Globus pallidus (tissue), 1 donor: ENCODE results near the gene RUFY1.
"Not testable (repeated sequence)": the region's sequence is repeated elsewhere in the genome, so short reads cannot be mapped to it uniquely, and the experiment has no call there.

Experiments
- DNase-seq: peaks from one replicate; pipeline ENCODE4 v3.0.0-alpha.2; 2015; ENCODE audit warnings: low spot score

The RUFY1 gene

DNA sequence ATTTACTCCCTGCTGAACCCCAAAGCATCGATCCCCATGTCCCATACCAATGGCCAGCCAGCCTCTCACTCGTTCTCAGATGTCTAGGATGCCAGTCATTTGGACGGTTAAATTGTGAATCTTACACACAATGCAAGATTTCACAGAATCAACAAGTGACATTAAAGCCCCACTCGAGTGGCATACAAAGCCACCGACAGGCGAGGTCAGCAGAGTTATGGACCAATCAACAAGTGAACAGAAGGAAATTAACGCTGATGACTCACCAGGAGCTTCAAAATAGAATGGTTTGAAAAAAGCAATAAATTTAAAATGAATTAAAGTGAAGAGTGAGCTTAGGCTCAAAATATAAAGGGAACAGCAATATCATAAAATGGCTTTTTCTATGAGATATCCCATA lies 8.2 kb upstream of the RUFY1 start:
- no peak for DNase-seq

DNA sequence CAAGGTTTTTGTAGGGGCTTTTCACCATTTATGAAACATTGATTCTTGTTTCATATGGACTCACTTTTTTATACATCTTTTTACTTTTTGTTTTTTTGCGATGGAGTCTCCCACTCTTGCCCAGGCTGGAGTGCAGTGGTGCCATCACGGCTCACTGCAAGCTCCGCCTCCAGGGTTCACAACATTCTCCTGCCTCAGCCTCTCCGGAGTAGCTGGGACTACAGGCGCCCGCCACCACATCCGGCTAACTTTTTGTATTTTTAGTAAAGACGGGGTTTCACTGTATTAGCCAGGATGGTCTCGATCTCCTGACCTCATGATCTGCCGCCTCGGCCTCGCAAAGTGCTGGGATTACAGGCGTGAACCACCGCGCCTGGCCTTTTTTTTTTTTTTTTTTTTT lies 7.1 kb upstream of the RUFY1 start:
- DNase-seq: not testable (repeated sequence)

DNA sequence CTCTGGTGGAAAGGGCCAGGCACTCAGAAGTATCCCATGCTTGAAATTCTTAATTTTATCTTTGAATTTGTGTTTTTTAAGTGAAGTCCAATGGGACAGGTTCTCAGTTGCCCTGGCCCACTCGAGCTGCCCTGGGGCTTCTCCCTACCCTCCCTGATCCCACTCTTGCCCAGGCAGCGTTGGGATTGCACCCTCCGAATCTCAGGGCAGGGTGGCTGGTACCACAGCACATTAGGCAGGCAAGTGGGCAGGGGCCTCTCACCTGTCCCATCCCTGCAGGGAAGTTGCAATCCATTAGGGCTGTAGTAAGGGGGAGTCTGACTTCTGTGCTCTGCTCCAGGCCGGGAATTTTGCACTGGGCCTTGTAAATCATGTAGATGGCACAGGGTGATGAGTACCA lies 2.7 kb downstream of the RUFY1 start:
- DNase-seq: no peak

DNA sequence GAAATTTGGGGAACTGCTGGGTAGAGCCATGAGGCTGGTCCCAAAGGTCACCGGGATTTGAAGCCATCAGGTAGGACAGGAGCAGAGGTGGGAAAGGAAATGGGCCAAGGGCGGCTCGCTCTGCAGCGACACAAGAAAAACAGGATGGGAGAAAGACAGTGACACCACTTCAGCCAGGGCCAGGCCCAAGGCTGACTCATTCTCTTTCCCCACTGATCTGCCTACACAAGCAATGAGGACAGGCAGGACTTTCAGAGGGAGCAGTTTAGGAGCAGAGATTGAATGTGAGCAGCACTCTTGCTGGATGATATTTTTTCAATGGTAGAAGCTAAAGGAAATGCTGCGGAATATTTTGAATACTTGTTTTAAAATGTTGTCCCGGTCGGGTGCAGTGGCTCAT lies 3.5 kb downstream of the RUFY1 start:
- no peak for DNase-seq

DNA sequence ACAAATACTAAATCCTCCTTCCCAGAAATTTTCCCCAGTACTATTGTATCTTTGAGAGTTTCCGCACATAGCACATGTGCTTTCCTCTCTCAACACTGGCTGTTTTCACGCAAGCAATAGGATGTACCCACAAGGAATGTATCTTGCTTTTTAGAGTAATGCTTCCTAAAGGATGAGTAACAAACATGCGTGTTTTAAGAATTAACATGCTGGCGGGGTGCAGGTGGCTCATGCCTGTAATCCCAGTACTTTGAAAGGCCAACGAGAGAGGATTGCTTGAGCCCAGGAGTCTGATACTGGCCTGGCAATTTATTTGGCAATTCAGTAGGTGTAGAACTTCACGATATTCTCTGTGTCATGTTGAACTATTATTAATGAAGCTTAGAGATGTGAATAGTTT lies 4.6 kb downstream of the RUFY1 start:
- DNase-seq: no peak

DNA sequence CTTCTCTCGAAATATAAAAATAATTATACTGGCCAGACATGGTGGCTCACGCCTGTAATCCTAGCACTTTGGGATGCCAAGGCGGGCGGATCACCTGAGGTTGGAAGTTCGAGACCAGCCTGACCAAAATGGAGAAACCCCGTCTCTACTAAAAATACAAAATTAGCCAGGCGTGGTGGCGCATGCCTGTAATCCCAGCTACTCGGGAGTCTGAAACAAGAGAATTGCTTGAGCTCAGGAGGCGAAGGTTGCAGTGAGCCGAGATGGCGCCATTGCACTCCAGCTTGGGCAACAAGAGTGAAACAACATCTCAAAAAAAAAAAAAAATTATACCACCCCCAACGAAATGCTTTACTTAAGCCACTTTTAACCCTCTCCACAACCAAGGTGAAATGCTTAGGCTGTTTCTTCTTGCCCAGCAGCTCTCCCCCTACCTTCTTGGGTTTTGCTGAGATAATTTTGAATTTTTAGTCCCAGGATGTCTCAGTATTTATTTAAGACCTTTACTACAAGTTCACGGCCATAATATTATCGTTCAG lies 8.0 kb downstream of the RUFY1 start:
- not testable (repeated sequence) for DNase-seq

DNA sequence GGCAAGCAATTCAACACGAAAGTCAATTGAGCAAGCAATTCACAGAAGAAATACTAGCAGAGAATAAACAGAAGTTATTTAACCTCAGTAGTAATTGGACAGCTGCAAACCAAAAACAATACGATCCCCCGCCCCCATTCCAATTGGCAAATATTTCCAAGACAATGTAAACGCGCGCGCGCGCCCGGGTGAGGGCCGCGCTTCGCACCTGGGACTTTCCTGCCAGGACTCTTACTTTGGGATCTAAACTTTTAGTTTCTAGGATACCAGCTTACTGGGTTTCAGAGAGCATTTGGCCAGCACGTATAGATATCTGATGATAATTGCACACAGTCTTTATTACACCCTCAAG lies 8.6 kb downstream of the RUFY1 start:
- no peak for DNase-seq

DNA sequence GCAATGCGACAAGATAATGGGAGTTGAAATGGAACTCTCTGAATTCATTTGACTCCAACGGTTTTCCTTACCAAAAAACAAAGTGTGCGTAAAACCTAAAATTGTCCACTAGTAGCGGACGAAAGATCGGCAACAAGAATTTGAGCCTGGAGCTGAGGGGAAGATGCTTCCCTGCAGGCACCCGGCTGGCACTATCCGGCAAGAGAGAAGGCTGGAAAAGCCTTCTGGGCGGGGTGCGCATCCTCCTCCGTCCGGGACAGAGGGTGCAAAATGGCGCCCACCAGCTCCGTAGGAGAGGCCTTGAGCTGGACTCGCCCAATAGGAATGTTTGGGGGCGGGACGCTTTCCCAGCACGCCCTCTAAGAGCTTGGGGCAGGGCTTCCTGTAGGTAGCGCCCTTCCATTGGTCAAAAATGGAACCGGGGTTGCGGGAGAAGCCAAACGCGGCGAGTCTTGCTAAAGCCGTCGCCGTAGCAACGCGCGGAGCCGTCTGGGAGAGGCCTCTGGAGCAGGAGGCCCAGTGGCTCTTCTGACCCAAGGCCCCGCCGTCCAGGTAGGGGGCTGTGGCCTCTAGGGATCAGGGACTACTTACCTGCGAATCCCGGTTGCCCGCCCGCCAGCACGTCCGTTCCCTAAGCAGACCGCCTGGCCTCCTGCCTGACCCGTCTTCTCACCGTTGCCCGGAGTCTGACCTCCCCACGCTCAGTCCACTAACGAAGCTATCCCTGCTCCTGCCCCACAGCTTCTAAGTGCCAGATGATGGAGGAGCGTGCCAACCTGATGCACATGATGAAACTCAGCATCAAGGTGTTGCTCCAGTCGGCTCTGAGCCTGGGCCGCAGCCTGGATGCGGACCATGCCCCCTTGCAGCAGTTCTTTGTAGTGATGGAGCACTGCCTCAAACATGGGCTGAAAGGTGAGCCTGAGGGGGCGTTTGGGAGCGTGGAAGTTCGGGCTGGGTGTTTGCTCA lies 9.2 kb downstream of the RUFY1 start:
- DNase-seq: peak; percentile 99

DNA sequence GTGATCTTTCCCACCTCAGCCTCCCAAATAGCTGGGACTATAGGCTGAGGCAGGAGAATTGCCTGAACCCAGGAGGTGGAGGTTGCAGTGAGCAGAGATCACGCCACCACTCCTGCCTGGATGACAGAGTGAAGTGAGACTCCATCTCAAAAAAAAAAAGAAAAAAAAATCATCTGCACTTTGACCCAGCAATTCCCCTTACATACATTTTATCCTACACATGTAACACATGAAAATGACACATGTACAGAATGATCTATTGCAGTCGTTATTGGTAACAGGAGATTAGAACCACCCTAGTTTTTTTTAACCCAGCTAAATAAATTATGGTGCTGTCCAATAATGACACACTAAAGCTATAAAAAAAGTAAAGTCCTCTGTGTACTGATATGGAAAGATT lies 14.2 kb downstream of the RUFY1 start:
- no peak for DNase-seq

DNA sequence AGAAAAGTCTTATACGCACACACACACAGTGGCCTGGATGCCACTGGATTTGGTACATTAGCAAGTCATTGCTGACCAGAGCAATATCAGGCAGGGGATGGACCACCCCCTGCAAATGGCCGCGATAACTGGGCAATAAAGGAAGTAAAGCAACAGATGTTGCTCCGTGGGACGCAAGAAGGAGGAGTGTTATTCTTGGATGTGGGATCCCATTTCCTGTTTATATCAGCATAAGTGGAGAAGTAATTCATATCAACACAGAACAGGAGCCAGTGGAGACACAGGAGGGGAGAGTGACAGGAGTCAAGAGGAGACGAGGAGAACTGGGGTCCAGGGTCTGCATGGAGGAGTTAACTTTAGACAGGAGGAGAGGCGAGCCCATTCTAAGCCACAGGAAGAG lies 18.4 kb downstream of the RUFY1 start:
- DNase-seq: no peak

DNA sequence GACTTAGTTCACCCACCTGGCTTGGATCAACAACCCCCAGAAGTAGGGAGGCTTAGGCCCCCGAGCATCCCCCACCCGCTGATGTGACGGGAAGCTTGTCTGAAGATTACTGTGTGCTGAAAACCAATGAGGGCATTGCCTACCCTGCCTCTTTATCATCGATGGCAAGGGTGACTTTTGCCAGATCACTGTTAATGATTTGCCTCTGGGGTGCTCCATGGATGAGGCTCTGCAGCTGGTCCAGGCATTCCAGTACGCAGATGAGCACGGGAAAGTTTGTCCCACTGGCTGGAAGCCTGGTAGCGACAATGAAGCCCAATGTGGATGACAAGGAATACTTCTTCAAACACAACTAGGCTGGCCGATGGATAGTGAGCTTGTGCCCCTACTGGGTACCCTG lies 22.0 kb downstream of the RUFY1 start:
- no peak for DNase-seq

DNA sequence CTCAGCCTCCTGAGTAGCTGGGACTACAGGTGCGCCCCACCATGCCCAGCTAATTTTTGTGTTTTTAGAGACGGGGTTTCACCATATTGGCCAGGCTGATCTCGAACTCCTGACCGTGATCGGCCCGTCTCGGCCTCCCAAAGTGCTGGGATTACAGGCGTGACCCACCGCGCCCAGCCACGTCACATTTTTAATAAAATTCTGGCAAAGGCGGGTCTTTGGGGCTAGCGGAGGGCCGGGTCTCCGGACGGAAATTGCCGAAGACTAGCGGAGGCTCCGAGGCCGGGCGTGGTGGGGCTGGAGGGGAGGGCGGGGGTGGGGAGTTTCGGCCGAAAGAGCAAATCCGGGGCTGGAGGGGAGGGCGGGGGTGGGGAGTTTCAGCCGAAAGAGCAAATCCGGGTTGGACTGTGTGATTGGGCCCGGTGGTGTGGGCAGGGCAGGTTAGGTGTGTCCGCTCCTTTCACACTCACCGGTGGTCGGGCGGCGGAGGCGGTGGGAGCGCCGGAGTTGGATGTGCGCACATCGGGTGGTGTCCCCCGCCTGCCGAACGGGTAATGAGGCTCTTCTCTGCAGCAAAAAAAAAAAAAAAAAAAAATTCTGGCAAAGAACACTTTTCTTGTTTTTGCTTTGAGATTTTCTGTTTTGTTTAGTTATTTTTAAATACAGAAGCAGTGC lies 27.1 kb downstream of the RUFY1 start:
- DNase-seq: no peak

DNA sequence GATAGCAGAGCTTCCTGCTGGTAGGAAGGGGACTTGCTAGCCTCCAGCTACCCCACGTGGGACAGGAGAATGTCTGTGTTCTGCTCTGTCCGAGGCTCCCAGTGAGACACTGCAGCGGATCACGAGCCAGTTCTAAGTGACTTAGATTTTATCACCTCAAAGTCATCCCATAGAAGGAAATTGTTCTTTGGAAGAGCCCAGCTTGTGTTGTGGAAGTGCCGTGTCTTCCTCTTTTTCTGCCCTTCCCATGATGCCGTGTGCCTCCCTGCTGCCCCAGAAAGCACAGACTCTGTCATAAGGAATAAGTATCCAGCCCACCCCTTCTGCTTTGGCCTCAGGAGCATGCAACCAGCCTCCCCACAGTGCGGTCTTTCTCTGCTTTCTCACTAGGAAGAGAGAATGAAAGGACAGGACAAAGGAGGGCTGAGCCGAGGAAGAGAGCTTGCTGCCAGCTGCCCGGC lies 35.6 kb downstream of the RUFY1 start:
- DNase-seq: peak; percentile 16

DNA sequence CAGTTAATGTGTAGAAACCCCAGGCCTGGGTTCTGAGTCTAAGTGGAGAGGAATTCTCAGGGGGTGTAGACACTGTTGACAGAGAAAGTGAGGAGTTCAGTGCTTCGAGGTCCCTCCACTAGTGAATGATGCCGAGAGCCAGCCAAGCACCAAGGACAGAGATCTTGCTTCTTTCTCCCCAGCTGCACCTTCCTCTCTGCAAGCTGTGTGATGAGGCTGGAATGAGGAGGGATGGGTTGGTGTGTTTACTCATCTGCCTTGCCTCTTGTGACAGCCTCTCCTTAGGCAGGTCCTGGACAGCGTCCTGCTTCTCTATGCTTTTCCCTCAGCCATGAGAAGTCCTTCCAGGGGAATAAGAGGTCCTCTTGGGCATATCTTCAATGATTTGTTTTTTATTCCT lies 37.8 kb downstream of the RUFY1 start:
- no peak for DNase-seq

DNA sequence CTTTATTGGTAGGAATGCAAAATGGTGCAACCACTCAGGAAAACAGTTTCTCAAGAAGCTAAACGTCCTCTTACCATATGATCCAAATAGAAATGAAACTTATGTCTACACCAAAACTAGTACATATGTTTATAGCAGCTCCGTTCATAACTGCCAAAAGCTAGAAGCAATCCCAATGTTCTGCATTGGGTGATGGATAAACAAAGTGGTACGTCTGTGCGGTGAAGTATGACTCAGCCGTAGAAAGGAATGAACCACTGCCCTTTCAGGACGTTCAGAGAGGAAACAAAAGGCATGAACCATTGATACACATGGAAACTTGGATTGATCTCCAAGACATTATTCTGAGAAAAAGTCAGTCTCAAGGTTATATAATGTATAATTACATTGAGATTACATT lies 45.6 kb downstream of the RUFY1 start:
- no peak for DNase-seq

DNA sequence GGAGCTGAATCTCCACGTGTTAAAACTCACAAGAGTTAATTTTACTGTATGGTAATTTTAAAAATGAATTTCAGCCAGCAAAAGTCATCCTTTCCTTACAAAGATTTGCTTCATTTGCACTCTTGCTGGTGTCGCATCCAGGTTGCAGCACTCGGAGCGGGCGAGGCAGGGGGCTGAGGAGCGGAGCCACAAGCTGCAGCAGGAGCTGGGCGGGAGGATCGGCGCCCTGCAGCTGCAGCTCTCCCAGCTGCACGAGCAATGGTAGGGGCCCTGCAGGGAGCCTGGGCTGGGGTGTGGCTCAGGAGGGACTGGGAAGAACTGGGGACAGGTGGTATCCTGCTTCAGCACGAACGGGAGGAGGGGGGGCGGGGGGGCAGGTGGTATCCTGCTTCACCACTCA lies 46.1 kb downstream of the RUFY1 start:
- DNase-seq: no peak

DNA sequence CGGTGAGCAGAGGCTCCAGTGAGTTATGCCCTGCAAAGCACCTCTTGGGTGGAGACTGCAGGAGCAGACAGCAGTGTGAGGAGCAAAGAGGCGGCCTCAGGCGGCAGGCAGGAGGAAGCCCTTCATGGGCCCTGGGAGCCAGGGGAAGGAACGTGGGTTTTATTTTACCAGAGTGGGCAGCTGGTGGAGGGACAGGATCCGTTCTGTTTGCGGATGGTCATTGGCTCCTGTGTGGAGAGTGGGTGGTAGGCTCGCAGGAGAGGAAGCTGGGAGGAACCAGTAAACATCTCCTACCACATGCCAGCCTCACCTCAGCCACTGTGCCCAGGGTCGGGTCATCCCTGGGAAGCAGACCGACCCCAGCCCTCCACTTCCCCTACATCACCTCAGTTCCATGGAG lies 48.7 kb downstream of the RUFY1 start:
- no peak for DNase-seq

DNA sequence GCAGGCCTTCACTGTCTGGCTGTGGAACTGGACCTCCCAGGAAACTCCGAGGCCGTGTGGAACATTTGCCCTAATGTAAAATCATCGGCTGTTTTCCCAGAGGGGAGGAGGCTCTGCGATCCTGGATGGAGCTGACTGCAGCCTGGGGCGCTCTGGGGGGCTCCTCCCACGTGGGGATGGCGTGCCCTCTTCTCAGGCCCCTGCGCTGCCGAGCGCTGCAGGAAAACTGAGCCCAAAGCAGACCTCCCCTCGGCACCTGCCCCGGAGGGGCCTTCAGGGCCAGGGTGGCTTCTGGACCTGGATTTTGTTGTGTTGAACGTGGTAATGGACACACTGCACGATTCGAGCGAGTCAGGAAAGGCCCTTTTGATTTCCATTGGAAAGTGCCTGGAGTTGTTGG lies 49.2 kb downstream of the RUFY1 start:
- no peak for DNase-seq

DNA sequence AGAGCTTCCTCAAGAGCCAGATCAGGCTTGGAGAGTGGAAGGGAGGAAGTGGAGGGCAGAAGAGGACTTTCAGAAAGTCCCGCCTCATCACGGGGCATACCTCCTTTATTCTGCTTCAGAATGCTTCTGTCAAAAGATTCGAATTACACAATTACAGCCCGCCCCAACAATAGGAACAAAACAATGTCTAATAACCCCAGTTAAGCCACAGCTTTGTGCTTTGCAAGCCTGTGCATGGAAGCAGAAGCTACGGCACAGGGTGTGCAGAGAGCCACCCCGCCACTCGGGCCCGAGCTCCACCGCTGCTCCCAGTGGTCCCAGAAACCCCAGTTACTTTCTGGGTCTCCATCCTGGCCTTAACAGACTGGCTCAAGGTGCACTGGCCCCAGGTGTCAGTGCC lies 49.6 kb downstream of the RUFY1 start:
- no peak for DNase-seq

DNA sequence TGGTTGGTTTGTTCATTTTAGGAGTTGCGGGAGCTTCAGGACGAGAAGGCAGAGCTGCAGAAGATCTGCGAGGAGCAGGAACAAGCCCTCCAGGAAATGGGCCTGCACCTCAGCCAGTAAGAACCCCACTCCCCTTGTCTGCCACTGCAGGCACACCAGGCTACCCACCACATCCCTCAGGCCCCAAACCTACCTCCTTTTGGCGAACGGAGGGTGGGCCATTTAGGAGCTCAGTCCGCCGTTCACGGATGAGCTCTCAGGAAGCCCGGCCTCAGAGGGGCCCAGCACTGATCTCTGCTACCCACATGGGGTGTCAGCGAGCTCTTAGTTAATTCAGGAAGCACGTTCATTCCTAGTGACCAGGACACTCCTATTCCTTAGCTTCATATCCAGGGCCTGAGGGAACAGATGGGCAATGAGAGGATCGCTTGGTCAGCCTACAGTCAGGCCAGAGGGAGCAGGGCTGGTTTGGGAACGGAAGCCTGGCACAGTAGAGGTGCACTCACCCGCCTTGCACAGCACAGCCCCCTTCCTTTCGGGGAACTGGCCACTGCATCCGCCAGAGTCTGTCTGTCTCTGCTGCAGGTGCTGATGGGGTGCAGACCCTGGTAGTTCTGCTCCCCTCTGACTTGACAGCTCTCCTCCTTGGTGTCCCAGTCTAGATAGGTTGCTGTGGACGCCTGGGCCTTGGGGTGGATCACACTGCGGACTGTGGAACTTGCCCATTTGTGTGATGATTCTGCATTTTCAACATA lies 51.7 kb downstream of the RUFY1 start:
- no peak for DNase-seq

DNA sequence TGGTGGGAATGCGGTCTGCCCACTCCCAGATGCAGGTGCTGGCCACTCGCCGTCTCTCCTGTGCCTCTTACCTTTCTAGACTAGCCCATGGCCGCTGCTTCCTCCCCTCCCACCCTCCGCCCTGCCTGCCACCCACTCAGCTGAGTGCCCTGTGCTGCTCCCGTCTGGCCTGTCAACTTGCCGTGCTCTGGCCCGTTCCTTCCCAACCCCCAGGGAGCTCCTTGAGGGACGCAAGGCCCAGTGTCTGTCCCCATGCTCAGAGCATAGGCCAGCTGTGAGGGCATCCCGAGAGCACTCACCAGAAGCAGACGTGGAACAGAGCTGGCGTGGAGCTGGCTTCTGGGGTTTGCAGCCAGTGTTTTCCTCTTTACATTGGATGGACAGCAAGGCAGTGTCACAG lies 53.0 kb downstream of the RUFY1 start:
- DNase-seq: no peak

DNA sequence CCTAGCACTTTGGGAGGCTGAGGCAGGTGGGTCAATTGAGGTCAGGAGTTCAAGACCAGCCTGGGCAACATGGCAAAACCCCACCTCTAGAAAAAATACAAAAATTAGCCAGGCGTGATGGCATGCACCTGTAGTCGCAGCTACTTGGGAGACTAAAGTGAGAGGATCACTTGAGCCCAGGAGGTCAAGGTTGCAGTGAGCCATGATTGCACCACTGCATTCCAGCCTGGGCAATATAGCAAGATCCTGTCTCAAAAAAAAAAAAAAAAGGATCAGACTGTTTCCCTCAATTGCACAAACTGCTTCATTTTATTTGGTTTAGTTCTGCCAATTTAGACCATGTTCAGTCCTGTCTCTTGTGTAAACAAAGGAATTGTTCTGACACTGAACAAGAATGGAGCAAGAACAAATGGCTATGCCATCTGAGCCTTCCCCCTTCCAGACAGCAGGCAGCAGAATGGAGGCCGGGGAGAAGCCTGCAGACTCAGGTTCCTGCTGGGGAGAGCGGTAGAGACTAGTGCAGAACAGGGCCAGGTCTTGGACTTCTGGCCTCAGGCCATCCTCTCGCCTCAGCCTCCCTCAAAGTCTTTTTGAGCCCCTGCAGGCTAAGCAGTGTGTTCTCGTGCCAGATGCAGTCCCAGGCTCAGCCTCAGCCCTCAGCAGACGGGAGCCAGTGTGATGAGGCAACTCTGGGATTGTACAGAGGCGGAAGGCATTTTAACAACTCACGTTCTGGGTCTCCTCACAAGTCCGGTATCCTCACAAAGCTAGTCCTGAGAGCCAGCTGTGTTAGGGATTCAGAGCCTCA lies 54.9 kb downstream of the RUFY1 start:
- DNase-seq: no peak
